HL-60/S4 treated with phorbol 12-myristate 13-acetate at 8.2 ng/mL for 4 days and 3 days (cell line): ENCODE results near the gene DLEC1.
"Not testable (repeated sequence)": the region's sequence is repeated elsewhere in the genome, so short reads cannot be mapped to it uniquely, and the experiment has no call there.

Experiments
- in situ Hi-C: fragments of 300-500 bp; cut with MboI; formaldehyde crosslinking; loops from 2 replicates; pipeline ENCODE4 v1.15.0; 2022; ENCODE audit warnings: low sequenced_read_pairs

DLEC1 gene

GRCh38 chr3:38036906-38037305 lies 2.1 kb upstream of the DLEC1 start:
- in situ Hi-C loops: no loop called here

- in situ Hi-C loops: no loop called here
Measured at GRCh38 chr3:38038447-38038911, 529 bp upstream of the DLEC1 start.

GRCh38 chr3:38039899-38040261 lies 872 bp downstream of the DLEC1 start:
- in situ Hi-C loops: no loop called here

- in situ Hi-C loops: no loop called here
Measured at GRCh38 chr3:38040401-38040800, 1.4 kb downstream of the DLEC1 start.

GRCh38 chr3:38043486-38043885 lies 4.5 kb downstream of the DLEC1 start:
- in situ Hi-C loops: no loop called here

- in situ Hi-C loops: no loop called here
Measured at GRCh38 chr3:38046027-38046426, 7.0 kb downstream of the DLEC1 start.

- in situ Hi-C loops: no loop called here
Measured at GRCh38 chr3:38046821-38047220, 7.8 kb downstream of the DLEC1 start.

- in situ Hi-C loops: no loop called here
Measured at GRCh38 chr3:38047896-38048295, 8.9 kb downstream of the DLEC1 start.

- in situ Hi-C loops: no loop called here
Measured at GRCh38 chr3:38049358-38050126, 10.5 kb downstream of the DLEC1 start.

- in situ Hi-C loops: no loop called here
Measured at GRCh38 chr3:38051131-38051530, 12.1 kb downstream of the DLEC1 start.

- in situ Hi-C loops: not testable (repeated sequence)
Measured at GRCh38 chr3:38053286-38053685, 14.3 kb downstream of the DLEC1 start.

GRCh38 chr3:38053813-38054498 lies 14.9 kb downstream of the DLEC1 start:
- in situ Hi-C loops: not testable (repeated sequence)

- in situ Hi-C loops: no loop called here
Measured at GRCh38 chr3:38054499-38055001, 15.5 kb downstream of the DLEC1 start.

- in situ Hi-C loops: no loop called here
Measured at GRCh38 chr3:38059148-38059547, 20.1 kb downstream of the DLEC1 start.

- in situ Hi-C loops: no loop called here
Measured at GRCh38 chr3:38059591-38059990, 20.6 kb downstream of the DLEC1 start.

- in situ Hi-C loops: no loop called here
Measured at GRCh38 chr3:38062809-38063208, 23.8 kb downstream of the DLEC1 start.

GRCh38 chr3:38064453-38064852 lies 25.4 kb downstream of the DLEC1 start:
- in situ Hi-C loops: not testable (repeated sequence)

GRCh38 chr3:38067508-38068233 lies 28.7 kb downstream of the DLEC1 start:
- in situ Hi-C loops: no loop called here

- in situ Hi-C loops: no loop called here
Measured at GRCh38 chr3:38070013-38070412, 31.0 kb downstream of the DLEC1 start.

- in situ Hi-C loops: not testable (repeated sequence)
Measured at GRCh38 chr3:38077073-38077472, 38.1 kb downstream of the DLEC1 start.

- in situ Hi-C loops: not testable (repeated sequence)
Measured at GRCh38 chr3:38082296-38082695, 43.3 kb downstream of the DLEC1 start.
